HG03342 (cell line): ENCODE data around the gene ADM2.
"Not testable (repeated sequence)": the region's sequence is repeated elsewhere in the genome, so short reads cannot be mapped to it uniquely, and the experiment has no call there.

Source experiments
- ATAC-seq: cut with Tn5 transposase; IDR thresholded peaks from one replicate; pipeline ENCODE4 v1.9.1; 2021; ENCODE audit warnings: mild to moderate bottlenecking, moderate library complexity; ENCODE audit not compliant: unreplicated experiment

The ADM2 gene, protein sequence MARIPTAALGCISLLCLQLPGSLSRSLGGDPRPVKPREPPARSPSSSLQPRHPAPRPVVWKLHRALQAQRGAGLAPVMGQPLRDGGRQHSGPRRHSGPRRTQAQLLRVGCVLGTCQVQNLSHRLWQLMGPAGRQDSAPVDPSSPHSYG

DNA sequence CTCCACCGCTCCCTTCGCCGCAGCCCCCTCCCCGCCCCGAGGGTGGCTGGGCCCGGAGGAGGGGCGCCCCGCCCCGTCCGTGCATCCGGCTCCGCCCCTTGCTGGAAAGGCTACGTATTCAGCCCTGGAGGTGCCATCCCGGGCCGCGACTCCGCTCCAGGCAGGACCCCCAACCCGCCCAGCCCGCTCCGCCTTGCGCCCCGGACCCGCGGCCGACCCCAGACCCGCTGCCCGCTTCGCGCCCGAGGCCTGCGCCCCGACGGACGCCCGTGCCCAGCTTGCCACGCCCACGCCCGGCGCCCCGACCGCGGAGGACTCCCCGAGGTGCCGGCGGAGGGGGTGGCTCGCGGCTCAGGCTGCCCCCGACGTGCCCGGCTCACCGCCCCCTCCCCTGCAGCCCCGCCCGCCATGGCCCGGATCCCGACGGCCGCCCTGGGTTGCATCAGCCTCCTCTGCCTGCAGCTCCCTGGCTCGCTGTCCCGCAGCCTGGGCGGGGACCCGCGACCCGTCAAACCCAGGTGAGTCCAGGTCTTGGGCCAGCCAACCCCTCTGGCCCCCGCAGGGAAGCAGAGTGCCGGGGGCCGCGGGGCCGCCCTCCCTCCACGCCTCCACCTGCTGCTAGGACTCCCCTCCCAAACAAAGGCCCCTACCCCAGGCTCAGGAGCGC lies at the start of gene ADM2:
ADM2 (plus strand) TSS at position 104 of the 667 bp plus-strand sequence; CDS start at position 409, 305 bp downstream.
- no peak for ATAC-seq

DNA sequence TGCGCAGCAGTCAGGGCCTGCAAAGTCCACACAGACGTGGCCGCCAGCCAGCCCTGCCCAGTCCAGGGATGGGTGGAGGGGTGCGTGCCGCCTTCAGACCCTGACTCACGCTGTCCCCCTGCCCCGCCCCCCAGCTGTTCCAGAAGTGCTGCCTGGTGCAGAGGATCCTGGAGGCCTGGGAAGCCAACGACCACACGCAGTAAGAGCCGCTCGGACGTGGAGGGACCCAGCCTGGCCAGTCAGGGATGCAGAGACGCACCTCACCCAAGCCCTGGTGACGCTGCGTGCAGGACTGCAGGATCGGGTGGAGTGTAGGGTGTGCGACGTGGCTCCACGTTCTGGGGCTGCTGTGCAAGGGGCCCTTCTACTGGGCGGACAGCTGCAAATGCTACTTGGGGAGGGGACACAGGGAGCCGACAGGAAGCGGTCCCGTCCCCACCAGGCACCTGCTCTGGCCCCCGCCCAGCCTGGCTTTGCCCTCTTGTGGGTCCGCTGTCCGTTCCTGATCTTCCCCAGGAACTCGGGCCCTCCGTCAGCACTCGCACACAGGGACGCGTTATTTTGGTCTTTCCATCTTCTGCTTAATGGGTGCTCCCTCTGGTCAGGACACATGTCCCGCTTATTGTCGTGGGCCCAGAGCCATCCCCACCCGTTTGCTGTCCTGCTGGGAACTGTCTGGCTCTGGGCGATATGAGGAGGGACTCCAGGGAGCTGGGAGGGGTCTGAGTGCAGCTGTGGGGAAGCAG lies 49.0 kb upstream of the ADM2 start:
- ATAC-seq, result no peak

DNA sequence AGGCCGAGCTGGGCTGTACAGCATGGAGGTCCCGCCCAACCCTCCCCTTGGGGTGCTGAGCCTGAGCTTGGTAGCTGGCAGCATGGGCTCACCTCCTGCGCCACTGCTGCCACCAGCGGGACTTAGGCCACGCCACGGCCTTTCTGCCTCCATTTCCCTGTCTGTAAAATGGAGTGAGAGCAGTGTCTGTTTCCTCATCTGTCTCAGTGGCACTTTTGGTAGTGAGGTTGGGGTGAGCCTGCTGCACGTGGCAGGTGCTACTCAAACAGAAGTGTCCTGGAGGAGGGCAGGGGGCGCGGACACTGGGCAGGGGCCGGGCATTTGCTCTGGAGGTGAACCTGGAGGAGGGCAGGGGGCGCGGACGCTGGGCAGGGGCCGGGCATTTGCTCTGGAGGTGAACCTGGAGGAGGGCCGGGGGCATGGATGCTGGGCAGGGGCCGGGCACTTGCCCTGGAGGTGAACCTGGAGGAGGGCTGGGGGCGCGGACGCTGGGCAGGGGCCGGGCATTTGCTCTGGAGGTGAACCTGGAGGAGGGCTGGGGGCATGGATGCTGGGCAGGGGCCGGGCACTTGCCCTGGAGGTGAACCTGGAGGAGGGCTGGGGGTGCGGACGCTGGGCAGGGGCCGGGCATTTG lies 48.3 kb upstream of the ADM2 start:
- ATAC-seq, result not testable (repeated sequence)

DNA sequence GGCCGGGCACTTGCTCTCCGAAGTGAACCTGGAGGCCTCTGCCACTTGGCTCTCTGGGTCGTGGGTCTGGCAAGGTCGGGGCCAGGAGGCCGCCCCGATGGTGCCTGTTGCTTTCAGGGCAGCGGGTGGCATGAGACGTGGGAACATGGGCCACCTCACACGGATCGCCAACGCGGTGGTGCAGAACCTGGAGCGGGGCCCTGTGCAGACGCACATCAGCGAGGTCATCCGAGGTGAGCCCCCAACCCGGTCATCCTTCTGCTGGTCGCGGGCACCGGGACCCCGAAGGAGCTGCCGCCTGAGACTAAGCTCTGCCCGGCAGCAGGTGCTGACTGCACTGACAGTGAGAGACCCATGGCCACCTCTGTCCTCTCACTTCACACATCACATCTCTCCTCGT lies 46.5 kb upstream of the ADM2 start:
- no peak for ATAC-seq

DNA sequence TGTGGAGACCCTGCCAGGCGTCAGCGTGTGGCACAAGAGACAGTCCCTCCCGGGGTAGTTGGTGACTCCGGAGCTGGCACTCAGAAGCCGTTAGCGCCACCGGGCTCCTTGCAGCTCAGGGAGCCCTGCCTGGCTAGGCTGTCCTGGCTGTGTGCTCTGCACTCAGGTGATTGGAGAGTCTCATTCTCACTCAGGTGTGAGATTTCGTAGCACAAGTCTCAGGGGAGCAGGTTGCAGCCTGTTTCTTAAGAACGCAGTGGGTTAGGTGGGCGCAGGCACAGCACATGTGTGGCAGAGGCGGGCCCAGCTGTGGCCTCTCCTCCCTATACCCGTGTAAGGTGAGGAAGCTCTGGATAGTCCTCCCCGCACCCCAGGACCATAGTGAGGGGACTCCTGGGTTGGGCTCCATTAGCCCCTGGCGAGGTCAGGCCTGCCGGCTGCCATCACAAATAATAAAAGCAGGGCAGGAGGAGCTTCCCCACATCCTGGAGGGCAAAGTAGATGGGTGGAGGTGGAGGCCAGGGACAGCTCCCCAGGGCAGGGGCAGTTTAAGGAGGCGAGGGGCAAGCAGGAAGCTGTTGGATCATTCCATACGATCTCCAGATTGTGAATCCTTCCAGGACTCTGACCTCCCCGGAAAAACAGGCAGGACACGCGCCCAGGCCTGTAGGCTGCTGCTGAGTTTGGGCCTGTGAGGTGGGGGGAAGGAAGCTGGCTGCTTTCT lies 45.9 kb upstream of the ADM2 start:
- no peak for ATAC-seq

DNA sequence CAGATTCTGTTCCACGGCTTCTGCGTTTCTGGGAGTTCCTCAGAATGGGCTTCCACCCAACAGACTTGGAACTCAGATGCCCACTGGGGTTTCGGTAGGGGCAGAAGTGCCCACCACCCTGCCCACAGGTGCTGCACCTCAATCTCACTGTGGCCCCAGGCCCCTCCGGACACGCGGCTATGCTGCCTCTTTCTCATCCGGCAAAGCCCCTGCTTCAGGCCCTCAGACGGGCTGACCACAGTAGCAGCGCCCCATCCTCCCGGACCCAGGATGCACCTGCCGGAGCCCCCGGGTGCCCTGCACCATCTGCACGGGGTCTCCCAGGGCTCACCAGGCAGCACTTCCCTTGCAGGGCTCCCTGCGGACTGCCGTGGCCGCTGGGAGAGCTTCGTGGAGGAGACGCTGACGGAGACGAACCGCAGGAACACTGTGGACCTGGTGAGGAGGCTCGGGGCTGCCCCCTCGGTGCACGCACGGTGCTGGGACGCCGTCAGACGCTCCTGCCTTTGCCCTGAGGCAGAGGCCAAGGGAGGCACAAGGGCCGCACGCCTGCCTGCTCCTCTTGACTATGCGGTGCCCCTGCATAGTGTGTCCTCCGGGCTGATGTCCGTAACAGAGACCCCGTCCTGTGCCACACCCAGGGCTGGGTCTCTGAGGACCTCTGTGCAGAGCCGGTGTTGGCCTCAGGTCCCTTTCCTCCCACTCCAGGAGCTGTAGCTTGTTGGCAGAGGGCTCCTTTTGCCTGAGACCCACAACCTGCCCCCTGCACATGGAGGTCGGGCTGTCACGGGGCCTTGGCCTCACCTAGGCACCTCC lies 45.1 kb upstream of the ADM2 start:
- no peak for ATAC-seq

DNA sequence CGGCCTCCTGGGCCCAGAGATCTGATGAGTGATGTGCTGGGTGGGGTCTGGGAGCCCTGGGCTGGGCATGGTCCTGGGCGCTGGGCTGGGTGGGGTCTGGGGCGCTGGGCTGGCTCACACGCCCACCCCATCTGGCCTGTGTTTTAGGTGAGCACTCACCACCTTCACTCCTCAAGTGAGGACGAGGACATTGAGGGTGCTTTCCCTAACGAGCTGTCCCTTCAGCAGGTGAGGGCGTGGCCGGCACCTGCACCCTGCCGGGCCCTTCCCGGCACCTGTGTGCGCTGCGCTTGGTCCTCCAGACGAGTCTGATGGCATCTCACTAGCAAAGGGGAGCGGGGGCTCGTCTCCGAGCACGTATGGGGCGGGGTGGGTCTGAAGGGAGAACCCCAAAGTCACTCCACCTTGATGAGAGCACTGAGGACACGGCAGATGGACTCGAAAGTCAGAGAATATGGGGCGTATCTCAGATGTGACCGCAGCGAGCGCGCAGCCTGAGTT lies 44.5 kb upstream of the ADM2 start:
- no peak for ATAC-seq

DNA sequence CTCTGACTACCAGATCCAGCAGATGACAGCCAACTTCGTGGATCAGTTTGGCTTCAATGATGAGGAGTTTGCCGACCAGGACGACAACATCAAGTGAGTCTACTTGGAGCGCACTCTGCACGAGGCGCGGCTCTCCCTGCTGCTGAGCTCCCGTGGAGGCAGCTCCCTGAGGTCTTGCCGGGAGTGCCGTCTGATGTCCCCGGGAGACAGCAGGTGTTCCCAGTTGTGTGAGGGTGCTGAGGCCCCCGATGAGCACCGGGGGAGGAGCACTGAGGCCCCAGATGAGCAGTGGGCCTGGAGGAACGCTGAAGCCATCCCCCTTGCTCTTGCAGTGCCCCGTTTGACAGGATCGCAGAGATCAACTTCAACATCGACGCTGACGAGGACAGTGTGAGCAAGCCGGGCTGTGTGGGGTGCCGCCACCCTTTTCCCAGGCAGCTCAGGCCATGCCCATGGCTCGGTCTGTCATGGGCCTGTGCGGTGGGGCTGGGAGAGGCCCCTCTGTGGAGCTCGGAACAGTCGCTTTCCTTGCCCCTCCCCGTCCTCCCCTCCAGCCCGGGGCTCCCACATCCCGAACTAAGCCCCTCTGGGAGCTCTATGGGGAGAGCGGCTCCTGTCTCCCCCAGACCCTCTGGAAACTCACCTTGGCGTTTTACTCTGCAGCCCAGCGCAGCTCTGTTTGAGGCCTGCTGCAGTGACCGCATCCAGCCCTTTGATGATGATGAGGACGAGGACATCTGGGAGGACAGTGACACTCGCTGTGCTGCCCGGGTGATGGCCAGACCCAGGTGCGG lies 43.6 kb upstream of the ADM2 start:
- no peak for ATAC-seq

DNA sequence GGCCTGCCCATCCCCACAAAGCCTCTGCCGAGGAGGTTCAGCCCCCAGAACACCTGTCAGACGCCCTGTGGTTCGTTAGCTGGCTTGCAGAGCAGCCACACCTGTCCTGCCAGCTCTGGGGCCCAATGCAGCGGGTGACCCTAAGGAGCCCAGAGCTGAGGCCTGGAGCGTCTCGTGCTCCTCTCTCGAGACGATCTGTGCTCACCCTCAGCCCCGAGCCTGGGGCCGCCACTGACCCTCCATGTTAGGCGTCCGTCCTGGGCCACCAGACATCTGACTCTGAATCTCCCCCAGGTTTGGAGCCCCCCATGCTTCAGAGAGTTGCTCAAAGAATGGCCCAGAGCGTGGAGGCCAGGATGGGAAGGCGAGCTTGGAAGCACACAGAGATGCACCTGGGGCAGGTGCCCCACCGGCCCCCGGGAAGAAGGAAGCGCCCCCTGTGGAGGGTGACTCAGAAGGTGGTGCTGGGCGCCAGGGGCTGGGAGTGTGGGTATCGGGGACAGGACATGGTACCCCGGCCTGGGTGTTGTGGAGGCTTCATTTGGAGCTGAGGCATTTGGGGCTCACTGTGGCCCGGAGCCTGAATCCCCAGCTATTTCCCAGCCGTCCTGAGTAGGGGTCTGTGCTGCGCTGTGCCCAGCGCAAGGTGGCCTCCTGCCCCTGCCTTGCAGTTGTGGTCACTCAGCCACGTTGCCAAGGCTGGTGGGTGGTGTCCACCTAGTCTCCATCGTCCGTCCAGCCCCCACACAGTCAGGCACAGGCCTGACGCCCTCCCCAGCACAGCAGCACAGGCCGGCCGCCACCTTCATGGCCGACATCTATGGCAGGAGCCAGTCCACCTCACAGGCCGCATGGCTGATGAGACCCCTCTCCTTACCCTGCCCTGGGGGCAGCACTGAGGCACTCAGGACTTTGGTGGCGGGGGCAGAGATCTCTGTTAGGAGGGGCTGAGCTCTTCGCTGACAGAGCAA lies 42.8 kb upstream of the ADM2 start:
- no peak for ATAC-seq

DNA sequence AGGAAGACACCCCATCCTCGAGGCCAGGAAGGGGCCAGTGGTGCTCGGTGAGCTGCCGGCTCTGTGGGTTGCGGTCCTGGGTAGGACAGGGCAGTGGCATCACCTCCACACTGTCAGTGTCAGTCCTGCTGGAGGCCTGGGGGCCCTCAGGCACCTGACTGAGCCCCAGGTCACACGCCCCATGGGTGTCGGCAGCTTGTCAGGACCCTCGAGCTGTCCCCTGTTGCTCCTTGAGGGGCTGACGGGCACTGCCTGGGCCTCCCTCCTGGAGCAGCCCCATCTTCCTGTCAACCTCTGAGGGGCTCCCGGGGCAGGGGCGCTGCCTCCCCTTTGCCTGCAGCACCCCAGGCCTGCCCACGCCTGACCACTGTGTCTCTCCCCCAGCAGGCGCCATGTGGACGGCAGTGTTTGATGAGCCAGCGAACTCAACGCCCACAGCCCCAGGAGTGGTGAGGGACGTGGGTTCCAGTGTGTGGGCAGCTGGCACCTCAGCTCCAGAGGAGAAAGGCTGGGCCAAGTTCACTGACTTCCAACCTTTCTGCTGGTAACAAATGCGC lies 42.0 kb upstream of the ADM2 start:
- no peak for ATAC-seq

DNA sequence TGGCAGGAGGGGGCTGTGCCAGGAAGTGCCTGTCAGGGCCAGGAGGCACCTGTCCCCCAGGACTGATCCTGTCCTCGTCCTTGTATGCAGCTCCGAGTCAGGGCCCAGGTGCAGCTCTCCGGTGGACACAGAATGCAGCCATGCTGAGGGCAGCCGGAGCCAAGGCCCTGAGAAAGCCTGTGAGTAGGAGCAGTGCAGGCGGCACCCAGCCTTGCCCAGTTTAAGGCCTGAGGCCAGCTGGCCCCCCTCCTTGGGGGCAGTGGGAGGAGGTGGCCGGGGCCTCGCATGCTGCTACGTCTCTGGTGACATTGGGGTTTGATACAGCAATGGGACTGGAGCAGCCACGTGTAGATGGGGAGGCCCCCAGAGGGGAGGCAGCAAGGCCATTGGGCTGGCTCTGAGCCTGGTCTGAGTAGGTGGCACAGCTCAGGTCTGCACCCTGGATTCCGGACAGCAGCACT lies 41.4 kb upstream of the ADM2 start:
- ATAC-seq, result no peak

DNA sequence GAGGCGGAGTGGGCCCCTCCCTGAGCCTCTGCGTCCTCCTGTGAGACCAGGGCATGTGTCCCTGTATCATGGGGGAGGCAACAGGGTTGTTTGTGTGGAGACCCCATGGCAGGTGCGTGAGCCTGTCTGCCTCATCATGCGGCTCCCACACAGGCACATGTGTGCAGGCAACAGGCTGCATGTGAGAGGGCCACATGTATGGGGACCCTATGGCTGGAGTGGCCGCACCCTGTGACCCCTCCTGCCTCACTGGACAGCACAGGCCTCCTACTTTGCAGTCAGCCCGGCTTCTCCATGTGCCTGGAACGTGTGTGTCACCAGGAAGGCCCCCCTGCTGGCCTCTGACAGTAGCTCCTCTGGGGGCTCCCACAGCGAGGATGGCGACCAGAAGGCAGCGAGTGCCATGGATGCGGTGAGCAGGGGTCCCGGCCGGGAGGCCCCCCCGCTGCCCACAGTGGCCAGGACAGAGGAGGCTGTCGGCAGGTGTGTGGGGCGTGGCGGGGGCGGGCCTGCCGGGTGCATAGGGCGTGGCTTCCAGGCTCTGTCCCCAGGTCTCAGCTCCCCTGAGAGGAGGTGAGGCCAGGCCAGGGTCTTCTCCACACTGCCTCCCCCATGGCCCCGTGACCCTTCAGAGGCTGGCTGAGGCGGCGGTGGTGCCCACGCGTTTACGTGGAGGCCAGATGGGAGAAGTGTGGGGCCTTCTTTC lies 40.6 kb upstream of the ADM2 start:
- ATAC-seq, result no peak

DNA sequence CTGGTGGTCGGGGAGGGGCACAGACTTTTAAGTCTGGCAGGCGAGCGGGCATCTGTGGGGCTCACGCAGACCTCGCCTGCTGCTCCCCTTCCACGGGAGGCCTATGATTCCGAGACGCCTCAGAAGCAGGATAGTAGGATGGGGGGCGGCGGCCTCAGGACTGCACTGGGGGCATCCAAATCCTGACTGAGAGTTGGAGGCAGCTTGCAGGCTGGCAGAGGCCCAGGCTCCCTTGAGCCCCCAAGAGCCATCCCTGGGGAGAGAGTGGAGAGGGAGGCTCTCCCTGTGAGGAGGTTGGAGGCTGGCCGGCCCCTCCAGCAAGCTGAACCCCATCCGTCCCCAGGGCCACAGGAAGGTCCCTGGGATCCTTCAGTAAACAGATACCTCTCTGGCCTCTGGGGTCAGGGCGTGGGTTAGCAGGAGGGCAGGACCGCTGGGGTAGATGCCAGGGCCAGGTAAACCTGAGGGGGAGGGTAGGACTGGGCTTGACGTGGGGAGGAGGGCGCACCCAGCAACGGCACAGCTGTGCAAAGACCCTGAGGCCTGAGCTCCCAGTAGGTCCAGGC lies 39.8 kb upstream of the ADM2 start:
- no peak for ATAC-seq

DNA sequence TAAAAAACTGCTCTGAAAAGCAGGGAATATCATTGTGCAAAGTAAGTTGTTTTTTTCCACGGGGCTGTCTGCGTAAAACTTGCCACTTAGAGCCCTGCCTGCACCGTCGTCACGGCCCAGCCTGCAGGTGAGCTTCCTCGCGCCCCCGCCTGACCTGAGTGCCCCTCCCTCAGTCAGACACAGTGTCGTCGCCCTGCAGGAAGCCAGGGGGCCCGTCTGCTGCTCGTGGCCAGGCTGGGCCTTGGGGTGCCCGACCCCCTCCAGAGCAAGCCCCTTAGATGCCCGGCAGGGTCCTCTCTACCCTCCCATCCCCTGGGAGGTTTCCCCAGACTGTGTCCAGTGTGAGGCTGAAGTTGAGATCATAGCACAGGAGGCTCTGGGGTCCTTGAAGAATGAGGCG lies 38.1 kb upstream of the ADM2 start:
- ATAC-seq, result no peak

DNA sequence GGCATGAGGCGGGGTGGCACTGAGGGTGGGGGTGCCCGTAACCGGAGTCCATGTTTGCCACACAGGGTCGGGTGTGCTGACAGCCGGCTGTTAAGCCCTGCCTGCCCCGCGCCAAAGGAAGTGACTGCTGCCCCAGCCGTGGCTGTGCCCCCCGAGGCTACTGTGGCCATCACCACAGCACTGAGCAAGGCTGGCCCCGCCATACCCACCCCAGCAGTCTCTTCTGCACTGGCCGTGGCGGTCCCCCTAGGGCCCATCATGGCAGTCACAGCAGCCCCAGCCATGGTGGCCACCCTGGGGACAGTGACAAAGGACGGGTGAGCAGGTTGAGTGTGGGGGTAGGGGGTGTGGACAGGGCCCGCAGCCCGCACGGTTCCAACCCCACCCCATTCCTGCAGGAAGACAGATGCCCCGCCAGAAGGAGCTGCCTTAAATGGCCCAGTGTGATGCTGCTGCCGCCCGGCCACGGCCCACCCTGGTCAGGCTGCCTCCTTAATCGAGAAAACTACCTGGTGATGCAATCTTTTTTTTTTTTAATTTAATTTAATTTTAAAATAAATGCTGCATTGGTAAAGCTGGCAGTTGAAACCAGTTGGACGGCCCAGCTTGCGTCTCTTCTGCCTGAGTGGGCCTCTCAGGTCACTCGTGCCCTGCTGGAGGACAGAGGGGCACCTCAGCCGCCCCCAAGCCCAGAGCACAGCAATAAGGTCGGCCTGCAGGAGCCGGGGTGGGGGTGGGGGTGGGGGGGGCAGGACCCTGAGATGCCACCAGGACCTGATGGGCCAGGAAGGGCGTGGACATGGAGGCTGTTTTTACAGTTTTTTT lies 37.3 kb upstream of the ADM2 start:
- ATAC-seq, result no peak

DNA sequence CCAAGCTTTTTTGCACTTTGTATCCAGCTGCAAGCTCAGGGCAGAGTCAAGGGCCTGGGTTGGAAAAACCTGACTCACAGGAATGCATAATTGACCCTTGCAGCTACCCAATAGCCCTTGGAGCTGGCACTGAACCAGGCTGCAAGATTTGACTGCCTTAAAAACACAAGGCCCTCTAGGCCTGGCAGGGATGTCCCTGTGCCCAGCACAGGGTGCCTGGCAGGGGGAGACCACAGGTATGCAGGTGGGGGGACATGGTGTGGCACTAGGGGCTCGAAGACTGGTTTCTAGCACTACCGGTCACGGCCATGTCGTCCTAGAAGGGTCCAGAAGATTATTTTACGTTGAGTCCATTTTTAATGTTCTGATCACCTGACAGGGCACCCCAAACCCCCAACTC lies 36.7 kb upstream of the ADM2 start:
- ATAC-seq, result no peak
